ENCODE results near the gene PRAMEF1. TPM values are rescaled to one million over a fixed set of nuclear protein-coding genes. Genes with fewer than 3 reads are reported as not detected.
"Not testable (repeated sequence)": the region's sequence is repeated elsewhere in the genome, so short reads cannot be mapped to it uniquely, and the experiment has no call there.

PRAMEF1 gene
- not detected in 2 replicates for total RNA-seq

- not testable (repeated sequence) for DNase-seq (ENCODE audit: low read depth); H3K4me3 ChIP-seq (ENCODE audit: low read depth, low read length); H3K36me3 ChIP-seq (ENCODE audit: control insufficient read depth, insufficient read depth, low read length); FAIRE-seq; H3K27me3 ChIP-seq (ENCODE audit: control insufficient read depth, insufficient read depth, low read length)
Observed at GRCh38 chr1:12791097-12791496, at the start of gene PRAMEF1. PRAMEF1 (plus strand) TSS chr1:12791397; CDS start chr1:12793228, 1,831 bp downstream.

- no peak for TF ChIP-seq CTCF (IDR thresholded peaks at IDR 0.05; ENCODE audit: insufficient read depth, low read length, severe bottlenecking)
- H3K4me3 ChIP-seq (ENCODE audit: low read depth, low read length) = no peak overlapping the region
- DNase-seq (ENCODE audit: low read depth) (no peak), FAIRE-seq (no peak)
- H3K36me3 ChIP-seq (ENCODE audit: control insufficient read depth, insufficient read depth, low read length) = no peaks in the 10 kb centered on the region
- no peaks in the 10 kb centered on the region for H3K27me3 ChIP-seq (ENCODE audit: control insufficient read depth, insufficient read depth, low read length)
Observed at GRCh38 chr1:12741946-12742345, 49.3 kb upstream of the PRAMEF1 start.

GRCh38 chr1:12745126-12745991 is 45.8 kb upstream of the PRAMEF1 start:
- DNase-seq (ENCODE audit: low read depth) (no peak), FAIRE-seq (no peak)
- Histone ChIP-seq H3K27me3 (ENCODE audit: control insufficient read depth, insufficient read depth, low read length) (no peaks in the 10 kb centered on the region), H3K36me3 (ENCODE audit: control insufficient read depth, insufficient read depth, low read length) (no peaks in the 10 kb centered on the region), H3K4me3 (ENCODE audit: low read depth, low read length) (no peak overlapping the region)
- no peak for TF ChIP-seq CTCF (IDR thresholded peaks at IDR 0.05; ENCODE audit: insufficient read depth, low read length, severe bottlenecking)

GRCh38 chr1:12745992-12746323 is 45.2 kb upstream of the PRAMEF1 start, which contains the start of gene CFAP107:
CFAP107 (plus strand) TSS chr1:12746200; CDS start chr1:12746431, 231 bp downstream.
- Histone ChIP-seq H3K36me3 (ENCODE audit: control insufficient read depth, insufficient read depth, low read length) (no peaks in the 10 kb centered on the region), H3K27me3 (ENCODE audit: control insufficient read depth, insufficient read depth, low read length) (no peaks in the 10 kb centered on the region), H3K4me3 (ENCODE audit: low read depth, low read length) (no peak within 1 kb of the TSS)
- DNase-seq (ENCODE audit: low read depth) (no peak), FAIRE-seq (no peak)
- TF ChIP-seq CTCF (IDR thresholded peaks at IDR 0.05; ENCODE audit: insufficient read depth, low read length, severe bottlenecking) = no peak

- no peak for TF ChIP-seq CTCF (IDR thresholded peaks at IDR 0.05; ENCODE audit: insufficient read depth, low read length, severe bottlenecking)
- Histone ChIP-seq H3K36me3 (ENCODE audit: control insufficient read depth, insufficient read depth, low read length) (no peaks in the 10 kb centered on the region), H3K4me3 (ENCODE audit: low read depth, low read length) (no peak overlapping the region), H3K27me3 (ENCODE audit: control insufficient read depth, insufficient read depth, low read length) (no peaks in the 10 kb centered on the region)
- no peak for FAIRE-seq
- DNase-seq (ENCODE audit: low read depth) = no peak
Observed at GRCh38 chr1:12748778-12749355, 42.3 kb upstream of the PRAMEF1 start.

- no peak for FAIRE-seq
- no peaks in the 10 kb centered on the region for H3K36me3 ChIP-seq (ENCODE audit: control insufficient read depth, insufficient read depth, low read length)
- H3K4me3 ChIP-seq (ENCODE audit: low read depth, low read length) = no peak overlapping the region
- TF ChIP-seq CTCF (IDR thresholded peaks at IDR 0.05; ENCODE audit: insufficient read depth, low read length, severe bottlenecking) = no peak
- no peaks in the 10 kb centered on the region for H3K27me3 ChIP-seq (ENCODE audit: control insufficient read depth, insufficient read depth, low read length)
- DNase-seq (ENCODE audit: low read depth) = no peak
Observed at GRCh38 chr1:12754738-12755137, 36.5 kb upstream of the PRAMEF1 start.
